Trophoblast cell (in vitro differentiated cells and primary cell): ENCODE data around the gene PCDH18.
"Not testable (repeated sequence)": the region's sequence is repeated elsewhere in the genome, so short reads cannot be mapped to it uniquely, and the experiment has no call there.

Source experiments
- DNase-seq, 2 donors: peaks; one replicate each; pipeline ENCODE4 v3.0.0-alpha.2; 2016
- H2AFZ ChIP-seq: 2 replicates; pipeline ENCODE4 v1.6.1; 2013; ENCODE audit warnings: low read length, moderate library complexity, mild to moderate bottlenecking; ENCODE audit not compliant: insufficient read depth, poor library complexity
- H2AK5ac ChIP-seq: 2 replicates; pipeline ENCODE4 v1.6.1; 2013; ENCODE audit warnings: mild to moderate bottlenecking, low read length
- H2BK120ac ChIP-seq: 2 replicates; pipeline ENCODE4 v1.6.1; 2013; ENCODE audit warnings: low read length, mild to moderate bottlenecking, moderate library complexity; ENCODE audit not compliant: insufficient read depth, poor library complexity
- H2BK12ac ChIP-seq: 2 replicates; pipeline ENCODE4 v1.6.1; 2013; ENCODE audit warnings: mild to moderate bottlenecking, low read length, moderate library complexity
- H2BK5ac ChIP-seq: 2 replicates; pipeline ENCODE4 v1.6.1; 2013; ENCODE audit warnings: low read length, low read depth, moderate library complexity, mild to moderate bottlenecking; ENCODE audit not compliant: poor library complexity
- H3K14ac ChIP-seq: 2 replicates; pipeline ENCODE4 v1.6.1; 2013; ENCODE audit warnings: mild to moderate bottlenecking, low read length
- H3K18ac ChIP-seq: 2 replicates; pipeline ENCODE4 v1.6.1; 2013; ENCODE audit warnings: mild to moderate bottlenecking, low read length
- H3K23ac ChIP-seq: 2 replicates; pipeline ENCODE4 v1.6.1; 2013; ENCODE audit warnings: low read length
- H3K27ac ChIP-seq: 2 replicates; pipeline ENCODE4 v1.5.1; 2013; ENCODE audit warnings: low read depth, mild to moderate bottlenecking, inconsistent platforms, low read length, moderate library complexity
- H3K27me3 ChIP-seq: 2 replicates; pipeline ENCODE4 v1.6.1; 2013; ENCODE audit warnings: inconsistent platforms, mild to moderate bottlenecking, low read length, moderate library complexity; ENCODE audit not compliant: insufficient read depth
- H3K36me3 ChIP-seq, 2 experiments: 1 replicate in 1 of 2; 2 replicates in 1 of 2; pipeline ENCODE4 v1.6.1; 2013; ENCODE audit warnings: low read length in 2 of 2, mild to moderate bottlenecking in 2 of 2, moderate library complexity in 1 of 2; ENCODE audit not compliant: insufficient read depth in 2 of 2, control insufficient read depth in 1 of 2
- H3K4ac ChIP-seq: 2 replicates; pipeline ENCODE4 v1.6.1; 2013; ENCODE audit warnings: low read depth, mild to moderate bottlenecking, low read length, moderate library complexity
- H3K4me1 ChIP-seq, 2 experiments: 1 replicate in 1 of 2; 2 replicates in 1 of 2; pipeline ENCODE4 v1.6.1; 2013; ENCODE audit warnings: low read length in 2 of 2, mild to moderate bottlenecking in 2 of 2, moderate library complexity in 1 of 2; ENCODE audit not compliant: insufficient read depth in 2 of 2, control insufficient read depth in 1 of 2
- H3K4me2 ChIP-seq: 2 replicates; pipeline ENCODE4 v1.6.1; 2013; ENCODE audit warnings: inconsistent platforms, mild to moderate bottlenecking, low read length, moderate library complexity
- H3K4me3 ChIP-seq: 2 replicates; pipeline ENCODE4 v1.5.1; 2013; ENCODE audit warnings: mild to moderate bottlenecking, low read depth, low read length, inconsistent platforms
- H3K79me1 ChIP-seq: one replicate; pipeline ENCODE4 v1.6.1; 2013; ENCODE audit warnings: low read length
- H3K79me2 ChIP-seq: 2 replicates; pipeline ENCODE4 v1.6.1; 2013; ENCODE audit warnings: low read length, mild to moderate bottlenecking; ENCODE audit not compliant: control insufficient read depth, insufficient read depth, poor library complexity
- H3K9ac ChIP-seq: 2 replicates; pipeline ENCODE4 v1.6.1; 2013; ENCODE audit warnings: mild to moderate bottlenecking, low read length
- H3K9me3 ChIP-seq: 2 replicates; pipeline ENCODE4 v1.6.1; 2013; ENCODE audit warnings: low read depth, mild to moderate bottlenecking, control low read depth, inconsistent platforms, low read length; ENCODE audit not compliant: insufficient read depth
- H4K12ac ChIP-seq: 2 replicates; pipeline ENCODE4 v1.6.1; 2013; ENCODE audit warnings: low read depth, mild to moderate bottlenecking, low read length, moderate library complexity
- H4K8ac ChIP-seq: 2 replicates; pipeline ENCODE4 v1.6.1; 2013; ENCODE audit warnings: low read depth, mild to moderate bottlenecking, low read length, moderate library complexity
- H4K91ac ChIP-seq: one replicate; pipeline ENCODE4 v1.6.1; 2013; ENCODE audit warnings: low read depth, mild to moderate bottlenecking, low read length, moderate library complexity
- WGBS: extraction: QIAGEN DNeasy Blood & Tissue Kit; methylation state at CpG from one replicate; pipeline ENCODE4 v1.1.7; 2013; ENCODE audit warnings: missing lambda C conversion rate; ENCODE audit not compliant: insufficient read length, insufficient coverage; ENCODE audit errors: extremely low coverage; 5-methylcytosine and 5-hydroxymethylcytosine counted together

PCDH18 gene

GRCh38 chr4:137479657-137480056 lies 52.6 kb downstream of the PCDH18 start:
- H4K91ac ChIP-seq, H3K4ac ChIP-seq, H3K4me2 ChIP-seq, H4K12ac ChIP-seq, H3K79me1 ChIP-seq, H3K9ac ChIP-seq, H3K79me2 ChIP-seq, H3K27me3 ChIP-seq, H3K14ac ChIP-seq, H3K4me1 ChIP-seq, H2BK120ac ChIP-seq, H3K23ac ChIP-seq, H2AFZ ChIP-seq, H3K27ac ChIP-seq, H2BK12ac ChIP-seq, H2AK5ac ChIP-seq, H2BK5ac ChIP-seq, H3K18ac ChIP-seq, DNase-seq, H3K9me3 ChIP-seq, H3K4me3 ChIP-seq, H3K36me3 ChIP-seq, H4K8ac ChIP-seq: not testable (repeated sequence)
- no CpG with 5 or more reads among the region's 5 CpGs for WGBS

GRCh38 chr4:137476345-137476744 lies 55.9 kb downstream of the PCDH18 start:
- DNase-seq = no peak
- H2AFZ ChIP-seq = no peak overlapping the region
- H2AK5ac ChIP-seq = no peak overlapping the region
- peaks cover 2 to 5% of the 10 kb centered on the region in 2 experiments for H3K4me1 ChIP-seq
- H3K4me2 ChIP-seq = no peak overlapping the region
- no CpG with 5 or more reads among the region's 4 CpGs for WGBS
- no peak overlapping the region for H3K18ac ChIP-seq
- H3K9me3 ChIP-seq = no peaks in the 10 kb centered on the region
- H3K79me2 ChIP-seq = no peaks in the 10 kb centered on the region
- H2BK120ac ChIP-seq = no peak overlapping the region
- peaks cover 4% of the 10 kb centered on the region for H3K79me1 ChIP-seq
- no peak overlapping the region for H4K91ac ChIP-seq
- H4K8ac ChIP-seq = no peak overlapping the region
- no peak overlapping the region for H3K4me3 ChIP-seq
- no peaks in the 10 kb centered on the region for H3K36me3 ChIP-seq
- H3K4ac ChIP-seq = no peak overlapping the region
- H3K14ac ChIP-seq = no peak overlapping the region
- no peaks in the 10 kb centered on the region for H3K27me3 ChIP-seq
- no peak overlapping the region for H3K27ac ChIP-seq
- H3K9ac ChIP-seq = no peak overlapping the region
- no peak overlapping the region for H4K12ac ChIP-seq
- H3K23ac ChIP-seq = no peak overlapping the region
- no peak overlapping the region for H2BK12ac ChIP-seq
- no peak overlapping the region for H2BK5ac ChIP-seq

- Histone ChIP-seq H3K9me3 (no peaks in the 10 kb centered on the region), H4K91ac (no peak overlapping the region), H3K23ac (no peak overlapping the region), H2BK12ac (no peak overlapping the region), H4K12ac (no peak overlapping the region), H3K9ac (no peak overlapping the region), H3K79me1 (peaks cover 4% of the 10 kb centered on the region), H3K27ac (no peak overlapping the region), H2BK120ac (no peak overlapping the region), H3K4me3 (no peak overlapping the region), H3K27me3 (no peaks in the 10 kb centered on the region), H3K4me1 (peaks cover 2 to 5% of the 10 kb centered on the region in 2 experiments), H4K8ac (no peak overlapping the region), H3K4me2 (no peak overlapping the region), H3K36me3 (no peaks in the 10 kb centered on the region), H3K18ac (no peak overlapping the region), H3K79me2 (no peaks in the 10 kb centered on the region), H3K4ac (no peak overlapping the region), H3K14ac (no peak overlapping the region), H2AFZ (no peak overlapping the region), H2AK5ac (no peak overlapping the region), H2BK5ac (no peak overlapping the region)
- no peak for DNase-seq
- no CpG with 5 or more reads among the region's 1 CpG for WGBS
Observed at GRCh38 chr4:137474711-137475301, 57.5 kb downstream of the PCDH18 start.

- Histone ChIP-seq H4K8ac (no peak overlapping the region), H2BK120ac (no peak overlapping the region), H3K27ac (no peak overlapping the region), H3K4me1 (peaks cover 0 to 2% of the 10 kb centered on the region in 2 experiments), H3K79me2 (no peaks in the 10 kb centered on the region), H3K23ac (no peak overlapping the region), H3K4me3 (no peak overlapping the region), H2AK5ac (no peak overlapping the region), H4K91ac (no peak overlapping the region), H3K36me3 (no peaks in the 10 kb centered on the region), H4K12ac (no peak overlapping the region), H3K9me3 (no peaks in the 10 kb centered on the region), H3K4ac (no peak overlapping the region), H3K4me2 (no peak overlapping the region), H2AFZ (no peak overlapping the region), H3K27me3 (no peaks in the 10 kb centered on the region), H3K9ac (no peak overlapping the region), H3K18ac (no peak overlapping the region), H3K79me1 (no peaks in the 10 kb centered on the region), H3K14ac (no peak overlapping the region), H2BK12ac (no peak overlapping the region), H2BK5ac (no peak overlapping the region)
- DNase-seq = no peak
- no CpG with 5 or more reads among the region's 2 CpGs for WGBS
Observed at GRCh38 chr4:137471895-137472294, 60.4 kb downstream of the PCDH18 start.
